GM21526 (cell line): ENCODE results near the gene CDKN3.
"Not testable (repeated sequence)": the region's sequence is repeated elsewhere in the genome, so short reads cannot be mapped to it uniquely, and the experiment has no call there.

Experiments used
- ATAC-seq: cut with Tn5 transposase; IDR thresholded peaks from one replicate; pipeline ENCODE4 v1.9.1; 2021; ENCODE audit warnings: moderate library complexity; ENCODE audit not compliant: unreplicated experiment, low FRiP score

The CDKN3 gene

DNA sequence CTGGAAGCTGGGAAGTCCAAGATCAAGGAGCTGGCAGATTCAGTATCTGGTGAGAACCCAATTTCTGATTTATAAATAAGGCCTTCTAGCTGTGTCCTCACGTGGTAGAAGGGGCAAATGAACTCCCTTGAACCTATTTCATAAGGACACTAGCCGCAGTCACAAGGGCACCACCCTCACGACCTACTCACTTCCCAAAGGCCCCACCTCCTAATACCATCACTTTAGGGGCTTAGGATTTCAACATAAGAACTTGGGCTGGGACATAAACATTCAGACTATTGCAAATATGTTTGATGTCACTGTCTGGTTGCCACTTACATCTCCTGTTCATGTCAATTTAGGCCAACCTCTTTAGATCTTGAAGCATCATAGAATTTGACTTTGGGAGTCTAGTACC, 55.2 kb downstream of the CDKN3 start:
- no peak for ATAC-seq

DNA sequence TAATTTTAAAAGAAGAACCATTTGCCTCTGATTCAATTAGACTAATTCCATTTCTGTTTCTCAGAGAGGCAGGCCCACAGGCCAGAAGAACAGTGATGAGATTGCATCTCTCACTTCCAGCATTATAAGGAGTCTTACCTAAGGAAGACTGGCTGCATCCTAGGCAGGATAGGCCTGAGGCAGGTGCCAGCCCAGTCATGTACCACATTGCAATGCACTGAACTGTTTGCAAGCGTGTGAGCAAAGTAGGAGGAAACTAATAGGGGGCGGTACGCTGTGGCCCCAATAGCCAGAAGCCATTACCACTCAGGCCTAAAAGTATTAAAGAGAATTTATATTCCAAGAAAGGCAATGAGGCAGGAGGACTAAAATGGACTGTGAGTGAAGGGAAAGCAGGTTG, 56.4 kb downstream of the CDKN3 start:
- ATAC-seq = no peak

DNA sequence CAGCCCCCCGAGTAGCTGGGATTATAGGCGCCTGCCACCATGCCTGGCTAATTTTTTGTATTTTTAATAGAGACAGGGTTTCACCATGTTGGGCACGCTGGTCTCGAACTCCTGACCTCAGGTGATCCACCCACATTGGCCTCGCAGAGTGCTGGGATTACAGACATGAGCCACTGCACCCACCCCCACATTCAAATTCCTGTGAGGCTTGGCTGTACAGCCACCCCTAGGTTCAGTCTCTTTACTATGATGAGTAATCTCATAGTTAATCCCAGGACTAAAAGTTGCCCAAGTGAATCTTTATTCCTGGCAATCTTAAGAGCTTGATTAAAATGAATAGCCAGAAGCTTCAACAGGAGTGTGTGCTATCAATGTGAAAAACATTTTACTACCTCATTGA, 57.2 kb downstream of the CDKN3 start:
- ATAC-seq = not testable (repeated sequence)

DNA sequence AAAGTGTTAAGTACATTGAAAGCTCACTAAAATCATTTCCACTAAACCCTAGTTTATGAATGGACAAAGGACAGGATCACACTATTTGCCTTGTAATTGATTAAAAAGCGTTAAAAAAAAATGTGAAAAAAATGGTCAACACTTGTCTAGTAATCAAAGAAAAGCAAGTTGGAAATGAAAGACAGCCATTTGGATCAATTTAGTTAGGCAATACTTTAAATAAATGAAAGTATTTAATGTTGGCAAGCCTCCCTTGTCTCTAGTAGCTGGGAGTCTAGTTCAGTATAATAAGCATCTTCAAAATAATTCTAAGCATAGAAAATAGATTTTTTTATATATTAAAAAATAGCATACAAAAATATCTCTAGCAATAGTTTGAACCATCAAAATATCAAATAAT, 58.6 kb downstream of the CDKN3 start:
- ATAC-seq = no peak

DNA sequence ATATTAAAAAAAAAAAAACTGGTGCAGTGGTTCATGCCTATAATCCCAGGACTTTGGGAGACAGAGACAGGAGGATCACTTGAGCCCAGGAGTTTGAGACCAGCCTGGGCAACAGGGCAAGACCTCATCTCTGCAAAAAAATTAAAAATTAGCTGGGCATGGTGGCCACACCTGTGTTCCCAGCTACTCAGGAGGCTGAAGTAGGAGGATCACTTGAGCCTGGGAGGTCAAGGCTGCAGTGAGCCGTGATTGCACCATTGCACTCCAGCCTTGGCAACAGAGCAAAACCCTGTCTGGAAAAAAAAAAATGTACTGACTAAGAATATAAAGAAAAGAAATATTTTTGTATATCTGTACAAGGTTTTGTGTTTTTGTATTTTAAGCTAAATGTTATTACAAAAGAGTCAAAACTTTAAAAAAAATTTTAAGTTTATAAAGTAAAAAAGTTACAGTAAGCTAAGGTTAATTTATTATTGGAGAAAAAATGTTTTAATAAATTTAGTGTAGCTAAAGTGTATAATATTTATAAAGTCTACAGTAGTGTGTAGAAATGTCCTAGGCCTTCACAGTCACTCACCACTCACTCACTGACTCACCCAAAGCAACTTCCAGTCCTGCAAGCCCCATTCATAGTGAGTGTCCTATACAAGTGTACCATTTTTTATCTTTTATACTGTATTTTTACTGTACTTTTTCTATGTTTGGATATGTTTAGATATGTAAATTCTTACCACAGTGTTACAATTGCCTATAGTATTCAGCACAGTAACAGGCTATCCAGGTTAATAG, 60.2 kb downstream of the CDKN3 start:
- not testable (repeated sequence) for ATAC-seq

DNA sequence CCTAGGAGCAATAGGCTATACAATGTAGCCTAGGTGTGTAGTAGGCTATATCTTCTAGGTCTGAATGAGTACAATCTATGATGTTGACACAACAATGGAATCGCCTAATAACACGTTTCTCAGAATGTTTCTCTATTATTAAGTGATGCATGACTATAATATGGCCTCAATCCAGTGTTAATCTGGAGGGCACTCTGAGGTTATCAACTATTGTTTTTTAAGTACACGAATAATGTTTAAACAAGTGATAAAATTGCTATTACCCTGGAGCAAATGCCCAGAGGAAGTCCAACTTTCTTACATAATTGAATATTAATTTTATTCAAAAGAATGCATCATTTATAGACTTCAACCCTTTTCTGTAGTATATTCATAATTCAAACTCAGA, 60.8 kb downstream of the CDKN3 start:
- ATAC-seq = no peak

DNA sequence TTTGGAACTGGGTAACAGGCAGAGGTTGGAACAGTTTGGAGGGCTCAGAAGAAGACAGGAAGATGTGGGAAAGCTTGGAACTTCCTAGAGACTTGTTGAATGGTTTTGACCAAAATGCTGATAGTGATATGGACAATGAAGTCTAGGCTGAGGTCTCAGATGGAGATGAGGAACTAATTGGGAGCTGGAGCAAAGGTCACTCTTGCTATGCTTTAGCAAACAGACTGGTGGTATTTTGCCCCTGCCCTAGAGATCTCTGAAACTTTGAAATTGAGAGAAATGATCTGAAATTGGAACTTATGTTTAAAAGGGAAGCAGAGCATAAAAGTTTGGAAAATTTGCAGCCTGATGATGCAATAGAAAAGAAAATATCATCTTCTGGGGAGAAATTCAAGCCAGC, 61.7 kb downstream of the CDKN3 start:
- ATAC-seq = not testable (repeated sequence)

DNA sequence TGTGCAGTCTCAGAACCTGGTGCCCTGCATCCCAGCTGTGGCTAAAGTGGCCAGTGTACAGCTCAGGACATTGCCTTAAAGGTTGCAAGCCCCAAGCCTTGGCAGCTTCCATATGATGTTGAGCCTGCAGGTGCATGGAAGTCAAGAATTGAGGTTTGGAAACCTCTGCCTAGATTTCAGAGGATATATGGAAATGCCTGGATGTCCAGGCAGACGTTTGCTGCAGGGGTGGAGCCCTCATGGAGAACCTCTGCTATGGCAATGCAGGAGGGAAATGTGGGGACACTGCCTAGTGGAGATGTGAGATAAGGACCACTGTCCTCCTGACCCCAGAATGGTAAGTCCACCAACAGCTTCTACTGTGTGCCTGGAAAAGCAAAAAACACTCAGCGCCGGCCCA, 62.3 kb downstream of the CDKN3 start:
- ATAC-seq = no peak

DNA sequence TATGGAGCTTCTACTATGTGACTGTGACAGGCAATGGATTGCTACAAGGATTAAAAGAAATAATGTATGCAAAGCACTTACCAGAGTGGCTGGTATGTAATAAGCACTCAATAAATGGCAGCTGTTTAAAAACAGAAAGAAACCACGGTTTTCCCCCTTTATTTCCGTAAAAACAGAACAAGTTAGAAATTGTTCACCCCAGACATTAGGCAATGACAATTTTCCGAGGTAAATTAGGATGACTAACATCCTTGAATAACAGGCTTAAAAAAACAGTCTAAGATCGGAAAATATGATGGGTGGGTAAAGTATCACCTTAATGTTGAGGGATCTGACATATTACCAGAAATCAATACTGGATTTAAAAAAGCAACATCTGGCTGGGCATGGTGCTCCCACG, 65.2 kb downstream of the CDKN3 start:
- ATAC-seq = no peak

DNA sequence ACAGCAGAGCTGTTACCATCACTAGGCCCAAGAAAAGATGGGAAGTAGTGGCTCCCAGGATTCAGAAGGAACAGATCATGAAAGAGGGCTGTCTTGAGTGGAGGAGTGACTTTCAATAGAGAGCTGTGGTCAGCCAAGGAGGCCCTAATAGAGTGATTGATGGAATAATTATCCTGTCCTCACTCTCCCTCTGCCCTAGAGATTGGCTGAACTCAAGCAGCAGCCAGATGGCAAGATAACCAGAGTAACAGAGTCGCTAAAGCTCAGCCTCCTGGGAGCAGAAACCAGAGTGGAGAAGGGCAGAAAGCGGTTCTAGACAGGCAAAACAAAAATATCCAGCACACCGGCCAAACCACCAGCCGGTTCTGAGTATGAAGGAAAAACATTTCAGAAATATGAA, 68.8 kb downstream of the CDKN3 start:
- ATAC-seq = no peak

DNA sequence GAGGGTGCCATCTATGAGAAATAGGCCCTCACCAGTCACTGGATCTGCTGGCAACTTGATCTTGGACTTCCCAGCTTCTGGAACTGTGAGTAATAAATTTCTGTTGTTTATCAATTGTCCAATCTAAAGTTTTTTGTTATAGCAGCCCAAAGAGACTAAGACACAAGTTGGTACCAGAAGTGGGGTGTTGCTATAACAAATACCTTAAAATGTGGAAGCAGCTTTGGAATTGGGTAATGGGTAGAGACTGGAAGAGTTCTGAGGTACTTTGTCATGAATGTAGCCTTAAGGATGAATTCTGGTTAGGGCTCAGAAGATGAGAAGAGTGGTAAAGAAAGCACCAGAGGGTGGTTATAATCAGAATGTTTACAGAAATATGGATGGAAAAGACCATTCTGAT, 70.5 kb downstream of the CDKN3 start:
- no peak for ATAC-seq
